HG03439 (cell line): ENCODE measurements around the gene HSPB9.
"Not testable (repeated sequence)": the region's sequence is repeated elsewhere in the genome, so short reads cannot be mapped to it uniquely, and the experiment has no call there.

Experiments used
- ATAC-seq: cut with Tn5 transposase; IDR thresholded peaks from one replicate; pipeline ENCODE4 v1.9.1; 2021; ENCODE audit warnings: mild to moderate bottlenecking, moderate library complexity; ENCODE audit not compliant: unreplicated experiment

Gene HSPB9

GRCh38 chr17:42140690-42141089 is 18.1 kb downstream of the HSPB9 start:
- ATAC-seq, result not testable (repeated sequence)

- ATAC-seq, result no peak
Observed at GRCh38 chr17:42141382-42141781, 18.8 kb downstream of the HSPB9 start.

- ATAC-seq, result no peak
Observed at GRCh38 chr17:42142371-42142896, 19.8 kb downstream of the HSPB9 start.

- ATAC-seq, result not testable (repeated sequence)
Observed at GRCh38 chr17:42143138-42143537, 20.5 kb downstream of the HSPB9 start.

- no peak for ATAC-seq
Observed at GRCh38 chr17:42146911-42147607, 24.5 kb downstream of the HSPB9 start.

GRCh38 chr17:42153919-42154742 is 31.5 kb downstream of the HSPB9 start:
- ATAC-seq, result no peak

GRCh38 chr17:42155614-42156045 is 33.0 kb downstream of the HSPB9 start:
- ATAC-seq, result no peak

DNA sequence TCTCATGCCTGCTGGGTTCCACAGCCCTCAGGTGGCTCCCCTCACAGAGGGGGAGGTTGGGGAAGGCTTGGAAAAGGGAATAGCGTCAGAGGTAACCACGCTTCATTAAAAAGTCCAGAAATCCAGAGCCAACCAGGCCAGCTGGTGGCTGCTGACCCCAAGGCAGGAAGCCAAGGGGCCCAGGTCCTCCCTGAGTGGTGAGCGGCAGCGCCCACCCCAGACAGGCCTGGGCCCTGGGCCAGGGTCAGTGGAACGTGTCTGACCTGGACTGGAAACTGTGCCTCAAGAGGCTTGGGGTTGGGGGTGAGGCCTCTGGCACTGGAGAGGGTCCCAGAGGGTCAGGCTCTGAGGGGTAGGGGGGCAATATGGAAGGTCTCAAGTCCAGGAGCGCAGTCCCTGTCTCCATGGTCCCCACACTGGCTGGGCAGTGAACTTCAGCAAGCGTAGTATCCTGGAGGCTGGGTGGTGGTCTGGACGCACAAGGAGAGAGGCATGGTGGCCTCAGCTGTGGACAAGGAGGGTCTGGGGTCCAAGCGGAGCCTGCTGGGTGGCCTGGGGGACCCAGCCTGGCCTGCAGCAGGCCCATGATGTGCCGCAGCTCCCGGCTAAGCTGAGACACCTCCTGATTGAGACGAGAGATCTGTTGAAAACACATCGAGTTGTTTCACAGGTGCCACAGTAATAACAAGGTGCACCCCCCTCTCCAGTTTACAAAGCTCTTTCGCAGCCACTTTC is 37.4 kb downstream of the HSPB9 start:
- no peak for ATAC-seq

- no peak for ATAC-seq
Observed at GRCh38 chr17:42160531-42160910, 37.9 kb downstream of the HSPB9 start.

DNA sequence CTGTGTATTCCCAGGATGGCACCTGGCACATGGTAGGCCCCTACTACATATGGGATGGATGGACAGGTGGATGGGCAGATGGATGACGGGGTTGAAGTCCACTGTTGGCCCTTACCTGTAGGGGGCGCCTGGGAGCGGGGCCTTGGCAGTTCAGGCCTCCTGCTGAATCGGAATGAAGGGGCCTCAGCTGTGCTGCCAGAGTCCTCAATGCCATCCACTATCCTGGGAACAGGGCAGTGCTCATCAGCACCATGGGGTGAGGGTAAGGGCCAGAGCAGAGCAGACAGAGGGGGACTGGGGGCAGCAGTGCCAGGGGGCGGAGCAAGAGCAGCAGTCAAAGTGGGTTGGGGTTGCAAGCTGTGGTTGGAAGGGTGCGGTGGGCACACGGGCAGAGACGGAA is 40.5 kb downstream of the HSPB9 start:
- ATAC-seq, result no peak

GRCh38 chr17:42163696-42164407 is 41.2 kb downstream of the HSPB9 start:
- no peak for ATAC-seq

- no peak for ATAC-seq
Observed at GRCh38 chr17:42165751-42166150, 43.1 kb downstream of the HSPB9 start.

- no peak for ATAC-seq
Observed at GRCh38 chr17:42166196-42166763, 43.7 kb downstream of the HSPB9 start.

DNA sequence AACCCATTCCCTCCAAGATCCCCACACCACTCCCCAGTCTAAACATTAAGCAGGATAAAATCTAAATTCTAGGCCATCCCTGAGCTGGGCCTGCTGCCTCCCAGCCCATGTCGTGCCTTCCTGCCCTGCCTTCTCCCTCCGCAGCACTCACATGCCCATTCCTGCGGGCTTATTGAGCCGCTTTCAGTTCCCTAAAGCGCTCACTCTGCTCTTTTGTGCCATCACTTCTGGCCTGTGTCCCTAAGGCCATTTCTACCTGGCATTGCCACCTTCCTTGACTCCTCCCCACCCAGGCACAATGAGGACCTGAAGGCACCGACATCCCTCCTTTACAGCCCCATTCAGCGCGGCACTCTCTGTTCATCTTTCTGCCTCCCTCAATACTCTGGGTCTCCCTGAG is 45.2 kb downstream of the HSPB9 start:
- ATAC-seq, result no peak

GRCh38 chr17:42169351-42169750 is 46.7 kb downstream of the HSPB9 start:
- no peak for ATAC-seq

GRCh38 chr17:42171831-42172230 is 49.2 kb downstream of the HSPB9 start:
- ATAC-seq, result no peak
